Cardiac muscle cell (in vitro differentiated cells and primary cell): ENCODE measurements around the gene CENPX. TPM values are rescaled to one million over a fixed set of nuclear protein-coding genes. Genes with fewer than 3 reads are reported as not detected.

Experiments used
- DNase-seq, 2 donors: peaks; one replicate each; pipeline versions ENCODE4 v3.0.0 to v3.0.0-alpha.2; 2010 to 2017; ENCODE audit warnings: low read depth in 1 of 2, low spot score in 1 of 2
- H3K27ac ChIP-seq: fragments of 200-600 bp; sonication (generic); 2 replicates; pipeline ENCODE4 v1.5.1; 2016
- H3K27me3 ChIP-seq: fragments of 200-600 bp; sonication (generic); 2 replicates; pipeline ENCODE4 v1.6.0; 2016; ENCODE audit warnings: control low read depth
- H3K36me3 ChIP-seq: fragments of 200-600 bp; sonication (generic); 2 replicates; pipeline ENCODE4 v1.5.1; 2016; ENCODE audit warnings: control low read depth
- H3K4me1 ChIP-seq: fragments of 200-600 bp; sonication (generic); 2 replicates; pipeline ENCODE4 v1.8.1; 2017; ENCODE audit warnings: low read depth, mild to moderate bottlenecking, mixed run types
- H3K4me3 ChIP-seq: fragments of 200-600 bp; sonication (generic); 2 replicates; pipeline ENCODE4 v1.5.1; 2016; ENCODE audit warnings: mild to moderate bottlenecking
- H3K9me3 ChIP-seq: fragments of 200-600 bp; sonication (generic); 2 replicates; pipeline ENCODE4 v1.5.1; 2017; ENCODE audit warnings: low read depth, mild to moderate bottlenecking, control low read depth
- CTCF ChIP-seq: IDR thresholded peaks from 2 replicates; pipeline ENCODE4 v1.5.1; 2012; ENCODE audit warnings: low read depth, mild to moderate bottlenecking, low read length
- polyA plus RNA-seq: library from polyadenylated mRNA; unstranded; fragments of >200 nt; fragmentation: Nextera tagmentation; extraction: Ambion mirVana; gene quantifications from 2 replicates; pipeline ENCODE4 v1.2.1, GENCODE V29; 2016
- total RNA-seq: library from RNA; depleted of rRNA; stranded (reverse); fragments of >200 nt; gene quantifications from 2 replicates; pipeline ENCODE4 v1.2.3, GENCODE V29; 2016

Gene CENPX
- total and polyA plus RNA-seq, 2 experiments from 2014 or later = 82.9 to 129 TPM

- peaks cover under 1% of the 10 kb centered on the region for H3K36me3 ChIP-seq
- H3K9me3 ChIP-seq = no peaks in the 10 kb centered on the region
- no peaks in the 10 kb centered on the region for H3K27me3 ChIP-seq
- TF ChIP-seq CTCF = no peak
- DNase-seq = no peak
- H3K27ac ChIP-seq = no peak overlapping the region
- H3K4me1 ChIP-seq = peaks cover 4% of the 10 kb centered on the region
- H3K4me3 ChIP-seq = no peak overlapping the region
Observed at GRCh38 chr17:82049521-82049971, 26.9 kb upstream of the CENPX start.

GRCh38 chr17:82049106-82049505, 26.4 kb upstream of the CENPX start:
- DNase-seq = no peak
- no peak for TF ChIP-seq CTCF
- Histone ChIP-seq H3K4me3 (no peak overlapping the region), H3K36me3 (no peaks in the 10 kb centered on the region), H3K27ac (no peak overlapping the region), H3K4me1 (peaks cover 4% of the 10 kb centered on the region), H3K27me3 (no peaks in the 10 kb centered on the region), H3K9me3 (no peaks in the 10 kb centered on the region)

- TF ChIP-seq CTCF = no peak
- DNase-seq = no peak
- no peak overlapping the region for H3K27ac ChIP-seq
- no peaks in the 10 kb centered on the region for H3K27me3 ChIP-seq
- no peak overlapping the region for H3K4me3 ChIP-seq
- H3K9me3 ChIP-seq = no peaks in the 10 kb centered on the region
- peaks cover 4% of the 10 kb centered on the region for H3K4me1 ChIP-seq
- no peaks in the 10 kb centered on the region for H3K36me3 ChIP-seq
Observed at GRCh38 chr17:82048571-82048971, 25.9 kb upstream of the CENPX start.

- DNase-seq = no peak
- H3K27ac ChIP-seq = no peak overlapping the region
- no peak overlapping the region for H3K4me3 ChIP-seq
- no peak for TF ChIP-seq CTCF
- H3K36me3 ChIP-seq = no peaks in the 10 kb centered on the region
- H3K9me3 ChIP-seq = no peaks in the 10 kb centered on the region
- no peaks in the 10 kb centered on the region for H3K27me3 ChIP-seq
- H3K4me1 ChIP-seq = peaks cover 4% of the 10 kb centered on the region
Observed at GRCh38 chr17:82047914-82048570, 25.4 kb upstream of the CENPX start.

GRCh38 chr17:82047379-82047778, 24.7 kb upstream of the CENPX start:
- H3K27me3 ChIP-seq = no peaks in the 10 kb centered on the region
- H3K4me1 ChIP-seq = no peaks in the 10 kb centered on the region
- H3K36me3 ChIP-seq = no peaks in the 10 kb centered on the region
- DNase-seq = no peak
- no peaks in the 10 kb centered on the region for H3K9me3 ChIP-seq
- no peak overlapping the region for H3K27ac ChIP-seq
- no peak for TF ChIP-seq CTCF
- no peak overlapping the region for H3K4me3 ChIP-seq
